Fibroblast of skin of scalp (primary cell): ENCODE measurements around the gene SPDYE16. TPM values are rescaled to one million over a fixed set of nuclear protein-coding genes. Genes with fewer than 3 reads are reported as not detected.
"Not testable (repeated sequence)": the region's sequence is repeated elsewhere in the genome, so short reads cannot be mapped to it uniquely, and the experiment has no call there.

ENCODE experiments used
- DNase-seq: peaks from one replicate; pipeline ENCODE4 v3.0.0-alpha.2; 2013
- polyA plus RNA-seq, 2 experiments: library from polyadenylated mRNA; unstranded; fragments of 120-200 nt; gene quantifications; one replicate each; pipeline ENCODE4 v1.2.1, GENCODE V29; 2013; ENCODE audit not compliant: insufficient read length in 2 of 2

The SPDYE16 gene, protein sequence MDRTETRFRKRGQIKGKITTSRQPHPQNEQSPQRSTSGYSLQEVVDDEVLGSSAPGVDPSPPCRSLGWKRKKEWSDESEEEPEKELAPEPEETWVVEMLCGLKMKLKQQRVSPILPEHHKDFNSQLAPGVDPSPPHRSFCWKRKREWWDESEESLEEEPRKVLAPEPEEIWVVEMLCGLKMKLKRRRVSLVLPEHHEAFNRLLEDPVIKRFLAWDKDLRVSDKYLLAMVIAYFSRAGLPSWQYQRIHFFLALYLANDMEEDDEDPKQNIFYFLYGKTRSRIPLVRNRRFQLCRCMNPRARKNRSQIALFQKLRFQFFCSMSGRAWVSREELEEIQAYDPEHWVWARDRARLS
- polyA plus RNA-seq (2013, experiment 1 of 2; ENCODE audit: insufficient read length): 0.70 TPM
- 0.84 TPM for polyA plus RNA-seq (2013, experiment 2 of 2; ENCODE audit: insufficient read length)

DNA sequence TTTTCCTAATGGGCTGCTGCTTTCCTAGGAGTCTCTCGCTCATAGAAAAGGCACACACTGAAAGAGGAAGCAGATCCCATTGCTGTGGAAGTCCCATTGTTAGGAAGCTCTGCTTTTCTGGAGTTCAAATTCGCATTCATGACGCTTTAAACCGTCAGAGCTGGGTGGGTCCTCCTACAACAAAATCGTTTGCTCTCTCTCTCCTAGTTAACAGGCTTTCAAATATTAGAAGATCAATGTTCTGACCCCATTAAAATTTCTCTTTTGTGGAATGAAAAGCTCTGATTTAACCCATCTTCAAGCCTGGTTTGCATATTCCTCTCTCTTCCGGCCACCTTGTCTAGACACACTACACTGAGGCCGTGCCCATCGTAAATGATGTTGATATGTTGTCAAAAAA lies at the start of gene SPDYE16:
TSS of gene SPDYE16 (minus strand) at position 101 of the 400 bp plus-strand sequence. CDS start 1,838 bp downstream, outside the sequence.
- DNase-seq: not testable (repeated sequence)

DNA sequence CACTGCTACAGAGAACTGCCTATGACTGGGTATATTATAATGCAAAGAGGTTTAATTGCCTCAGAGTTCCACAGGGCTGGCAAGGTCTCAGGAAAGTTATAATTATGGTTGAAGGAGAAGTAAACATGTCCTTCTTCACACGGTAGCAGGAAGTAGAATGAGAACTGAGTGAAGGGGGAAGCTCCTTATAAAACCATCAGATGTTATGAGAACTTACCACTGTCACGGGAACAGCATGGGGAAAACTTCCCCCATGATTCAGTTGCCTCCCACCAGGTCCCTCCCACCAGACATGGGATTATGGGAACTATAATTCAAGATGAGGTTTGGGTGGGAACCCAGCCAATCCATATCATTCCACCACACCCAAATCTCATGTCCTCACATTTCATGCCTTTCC lies 49.6 kb upstream of the SPDYE16 start:
- not testable (repeated sequence) for DNase-seq

GRCh38 chr7:76591602-76592304 lies 48.7 kb upstream of the SPDYE16 start:
- DNase-seq: not testable (repeated sequence)

GRCh38 chr7:76591033-76591432 lies 47.9 kb upstream of the SPDYE16 start:
- DNase-seq: not testable (repeated sequence)

GRCh38 chr7:76588586-76588985 lies 45.5 kb upstream of the SPDYE16 start:
- DNase-seq: not testable (repeated sequence)

- not testable (repeated sequence) for DNase-seq
Observed at GRCh38 chr7:76586585-76587315, 43.7 kb upstream of the SPDYE16 start.

DNA sequence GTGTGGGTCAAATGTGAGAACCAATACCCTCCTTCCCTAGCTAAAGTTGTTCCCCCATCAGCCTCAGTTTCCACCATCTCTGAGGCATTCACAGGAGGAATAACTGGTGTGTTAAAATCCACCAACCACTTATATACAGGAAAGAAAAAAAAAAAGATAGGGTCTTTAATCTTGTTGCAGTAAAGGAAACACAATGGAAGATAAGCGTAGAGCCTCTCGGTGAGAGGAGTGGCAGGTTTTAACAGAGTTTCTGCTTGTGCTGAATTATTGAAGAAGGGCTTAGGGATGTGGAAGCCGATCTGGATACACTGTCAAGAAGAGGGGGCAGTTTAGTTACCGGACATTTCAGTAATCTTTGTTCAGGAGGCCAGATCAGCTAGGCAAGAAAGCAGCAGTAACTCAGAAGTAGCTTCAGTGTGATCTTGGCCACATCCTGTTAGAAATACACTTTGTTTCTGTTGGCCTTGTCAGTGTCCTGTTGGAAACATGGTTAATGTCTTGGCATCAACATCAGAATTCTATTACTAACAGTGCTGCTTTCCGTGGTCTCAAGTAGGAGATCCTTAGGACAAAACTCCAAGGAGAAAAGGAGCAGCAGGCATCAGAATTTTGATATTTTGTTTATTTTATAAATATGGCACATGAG lies 40.7 kb upstream of the SPDYE16 start:
- DNase-seq: peak; percentile 65

- peak; percentile 90 for DNase-seq
Observed at GRCh38 chr7:76582848-76583631, 39.9 kb upstream of the SPDYE16 start.

DNA sequence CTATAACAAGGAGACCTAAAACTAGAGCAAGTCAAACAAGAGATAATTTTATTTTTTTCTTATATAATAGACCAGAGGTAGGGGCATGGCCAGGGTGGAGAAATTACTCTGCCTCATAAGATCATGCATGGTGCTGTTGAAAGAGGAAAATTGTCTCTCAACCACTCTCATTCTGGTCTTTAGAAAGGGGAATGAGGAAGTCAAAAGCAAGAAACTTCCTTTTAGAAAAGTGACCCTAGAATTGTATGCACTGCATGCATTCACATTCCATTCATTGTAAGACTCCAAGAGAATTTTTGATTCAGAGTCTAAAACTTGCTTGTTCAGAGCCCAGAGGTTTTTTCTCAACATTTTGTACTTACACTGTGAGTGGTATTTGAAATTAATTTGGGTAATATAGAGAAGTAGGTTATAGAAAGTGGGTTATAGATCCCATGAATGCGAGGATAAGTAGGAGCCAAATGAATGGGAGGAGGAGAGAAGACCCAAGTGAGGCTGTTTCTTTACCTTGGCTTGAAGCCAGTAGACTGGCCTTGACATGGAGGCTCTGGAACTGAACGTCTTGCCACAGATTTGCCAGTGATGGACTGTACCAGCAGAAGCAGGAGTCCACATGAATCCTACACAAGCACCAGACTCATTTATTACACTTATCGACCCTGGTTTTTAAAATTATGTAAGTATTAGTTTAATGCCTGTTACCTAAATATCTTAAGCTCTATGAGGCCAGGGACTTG lies 33.0 kb upstream of the SPDYE16 start:
- DNase-seq: peak; percentile 33

DNA sequence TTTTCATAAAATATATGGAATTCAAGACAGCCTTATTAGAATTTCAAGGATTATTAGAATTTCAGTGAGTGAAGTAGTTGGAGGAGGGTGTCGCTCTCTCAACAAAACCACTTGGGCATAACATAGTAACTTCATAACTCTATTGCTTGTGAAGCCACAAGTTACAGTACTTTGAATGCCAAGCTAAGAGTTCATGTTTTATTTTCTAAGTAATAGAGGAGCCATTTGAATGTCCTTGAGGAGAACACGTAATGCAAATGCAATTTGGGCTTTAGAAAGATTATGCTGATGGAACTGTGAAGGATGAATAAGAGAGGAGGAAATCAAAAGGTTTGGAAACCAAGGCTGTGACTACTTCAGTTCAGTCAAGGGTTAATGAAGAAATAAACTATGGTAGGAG lies 32.3 kb upstream of the SPDYE16 start:
- not testable (repeated sequence) for DNase-seq

DNA sequence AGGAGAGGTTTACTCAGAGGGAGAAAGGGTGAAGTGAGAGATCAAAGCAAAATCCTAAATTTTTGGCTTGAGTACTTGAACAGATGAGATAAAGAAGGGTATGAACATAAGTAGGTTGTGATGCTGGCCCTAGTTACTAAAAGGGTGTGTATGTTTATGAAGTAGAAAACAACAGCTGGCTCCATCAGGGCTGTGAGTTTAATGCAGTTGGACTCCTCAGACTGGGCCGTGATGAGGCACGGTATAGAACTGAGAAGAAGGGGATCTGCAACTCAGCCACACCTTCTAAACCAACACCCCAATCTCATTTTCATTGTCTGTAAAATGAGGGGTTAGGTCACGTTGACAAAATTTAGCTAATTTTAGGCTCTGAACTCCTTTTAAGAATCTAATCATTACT lies 29.2 kb upstream of the SPDYE16 start:
- DNase-seq: not testable (repeated sequence)

- peak; percentile 13 for DNase-seq
Observed at GRCh38 chr7:76570324-76570775, 27.3 kb upstream of the SPDYE16 start.

DNA sequence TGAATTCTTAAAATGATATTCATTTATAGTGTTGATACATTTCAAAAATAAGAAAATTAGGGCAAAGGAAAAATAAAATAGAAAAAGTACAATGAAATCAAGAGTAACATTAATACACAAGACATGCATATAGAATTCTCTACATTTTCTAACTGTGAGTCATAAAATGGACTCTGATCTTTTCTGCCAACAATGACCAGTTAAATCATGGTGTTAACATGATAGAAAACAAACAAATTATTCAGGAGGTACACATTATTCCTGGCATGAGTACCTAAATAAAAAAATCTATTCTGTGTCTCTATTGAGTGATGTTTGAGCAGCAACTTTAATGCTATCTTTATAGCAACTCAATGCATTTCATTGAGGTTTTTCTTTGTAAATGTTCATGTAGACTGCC lies 25.6 kb upstream of the SPDYE16 start:
- peak; percentile 61 for DNase-seq

- DNase-seq: not testable (repeated sequence)
Observed at GRCh38 chr7:76567753-76568152, 24.7 kb upstream of the SPDYE16 start.

DNA sequence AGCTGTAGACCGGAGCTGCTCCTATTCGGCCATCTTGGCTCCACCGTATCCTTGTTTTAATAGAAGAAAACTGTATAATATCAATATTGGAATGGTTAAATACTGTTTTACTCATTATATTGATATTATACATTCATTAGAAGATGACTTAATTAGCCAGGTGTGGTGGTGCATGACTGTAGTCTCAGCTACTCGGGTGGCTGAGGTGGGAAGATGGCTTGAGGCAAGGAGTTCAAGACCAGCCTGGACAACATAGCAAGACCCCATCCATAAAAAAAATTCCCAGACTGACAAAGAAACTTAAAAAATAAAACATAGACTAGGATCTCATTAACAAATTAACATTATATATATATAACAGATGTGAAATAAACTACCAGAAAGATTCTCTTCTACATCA lies 24.2 kb upstream of the SPDYE16 start:
- DNase-seq: not testable (repeated sequence)

GRCh38 chr7:76565001-76565400 lies 21.9 kb upstream of the SPDYE16 start:
- not testable (repeated sequence) for DNase-seq

- not testable (repeated sequence) for DNase-seq
Observed at GRCh38 chr7:76561342-76561741, 18.2 kb upstream of the SPDYE16 start.

DNA sequence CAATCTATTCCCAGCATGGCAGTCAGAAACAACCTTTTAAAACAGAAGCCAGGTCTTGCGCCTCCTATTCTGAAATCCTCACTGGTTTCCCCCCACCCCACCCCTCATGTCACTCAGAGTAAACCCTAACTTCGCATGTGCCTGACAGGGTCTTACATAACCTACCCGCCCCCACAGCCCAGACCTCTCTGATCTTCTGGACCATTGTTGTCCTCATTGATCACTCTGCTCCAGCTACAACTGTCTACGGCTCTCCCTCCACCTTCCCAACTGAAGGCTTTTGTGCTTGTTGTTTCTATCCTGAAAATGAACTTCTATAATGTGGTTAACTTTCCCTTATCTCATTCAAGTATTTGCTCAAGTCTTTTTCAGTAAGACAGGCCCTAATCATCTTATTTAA lies 17.1 kb upstream of the SPDYE16 start:
- DNase-seq: not testable (repeated sequence)

DNA sequence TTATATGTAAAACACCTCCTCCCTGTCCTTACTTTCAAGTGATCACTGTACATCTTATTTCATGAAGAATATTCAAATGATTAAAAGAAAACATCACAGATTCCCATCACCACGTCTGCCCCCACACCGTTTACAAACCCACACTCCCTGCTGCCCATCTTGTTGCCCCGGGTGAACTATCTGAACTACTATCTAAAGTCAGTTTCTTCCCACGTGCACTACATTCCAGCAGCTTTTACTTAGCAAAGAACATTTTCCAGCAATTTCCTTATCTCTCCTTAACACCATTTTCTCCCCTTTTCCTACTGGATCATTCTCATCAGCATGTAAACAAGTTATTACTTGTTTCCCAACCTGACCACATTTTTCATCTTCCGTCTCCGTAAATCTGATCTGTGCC lies 16.6 kb upstream of the SPDYE16 start:
- DNase-seq: not testable (repeated sequence)

DNA sequence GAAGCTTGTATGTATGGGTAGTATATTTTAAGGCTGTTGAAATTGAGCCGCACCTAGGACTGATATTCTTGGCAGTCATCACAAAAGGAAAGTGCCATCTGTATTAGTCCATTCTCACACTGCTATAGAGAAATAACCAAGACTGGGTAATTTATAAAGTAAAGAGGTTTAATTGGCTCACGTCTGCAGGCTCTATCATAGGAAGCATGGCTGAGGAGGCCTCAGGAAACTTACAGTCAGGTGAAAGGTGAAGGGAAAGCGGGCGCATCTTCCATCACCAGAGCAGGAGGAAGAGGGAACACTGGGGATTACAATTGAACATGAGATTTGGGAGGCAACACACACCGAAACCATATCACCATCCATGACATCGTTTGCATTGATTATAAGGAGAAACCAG lies 8.9 kb upstream of the SPDYE16 start:
- not testable (repeated sequence) for DNase-seq

- DNase-seq: not testable (repeated sequence)
Observed at GRCh38 chr7:76549855-76550248, 6.8 kb upstream of the SPDYE16 start.
